ENCODE data around the gene SPART.
A peak's percentile ranks its signal among the peaks of the same experiment; 100 is the strongest.
"Not testable (repeated sequence)": the region's sequence is repeated elsewhere in the genome, so short reads cannot be mapped to it uniquely, and the experiment has no call there.

SPART gene

GRCh38 chr13:36352350-36352749 is 6.2 kb upstream of the SPART start:
- peak; percentile 23 for DNase-seq

- DNase-seq, result no peak
These were observed 1.5 kb upstream of the SPART start for GRCh38 chr13:36347531-36348210.

DNA sequence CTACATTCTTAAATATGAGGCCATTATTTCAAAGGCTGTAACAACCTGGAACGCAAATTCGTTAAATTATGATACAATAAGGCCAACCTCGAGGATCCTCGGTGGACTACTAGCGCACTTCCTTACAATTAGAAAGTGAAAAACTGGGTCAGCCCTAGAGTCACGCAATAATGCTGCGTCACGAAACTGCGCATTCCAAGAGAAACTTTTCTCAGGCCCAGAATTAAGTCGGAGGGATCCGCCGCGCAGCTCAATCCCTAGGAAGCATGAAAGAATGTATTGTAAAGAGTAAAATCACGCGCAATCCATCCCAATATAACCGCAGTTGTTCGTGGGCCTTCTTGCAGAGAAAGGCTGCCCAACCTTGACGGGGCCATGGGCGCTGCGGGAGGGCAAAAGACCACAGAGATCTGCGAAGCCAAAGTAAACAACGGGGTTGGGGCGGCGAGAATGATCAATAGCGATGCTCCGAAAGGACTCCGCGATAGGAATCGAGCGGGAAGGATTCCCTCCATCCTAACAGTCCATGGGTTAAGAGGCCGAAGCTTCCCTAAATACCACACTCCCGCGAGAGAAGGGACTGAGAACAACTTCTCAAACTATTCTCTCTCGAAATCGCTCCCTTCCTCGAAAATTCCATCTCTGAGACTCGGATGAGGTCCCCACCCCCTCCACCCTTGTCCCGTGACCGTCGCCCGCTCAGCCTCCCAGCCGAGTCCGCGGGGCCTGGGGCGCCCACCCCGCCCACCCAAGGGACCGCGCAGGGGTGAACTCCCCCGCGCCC is 564 bp downstream of the SPART start:
- peak; percentile 81 for DNase-seq

DNA sequence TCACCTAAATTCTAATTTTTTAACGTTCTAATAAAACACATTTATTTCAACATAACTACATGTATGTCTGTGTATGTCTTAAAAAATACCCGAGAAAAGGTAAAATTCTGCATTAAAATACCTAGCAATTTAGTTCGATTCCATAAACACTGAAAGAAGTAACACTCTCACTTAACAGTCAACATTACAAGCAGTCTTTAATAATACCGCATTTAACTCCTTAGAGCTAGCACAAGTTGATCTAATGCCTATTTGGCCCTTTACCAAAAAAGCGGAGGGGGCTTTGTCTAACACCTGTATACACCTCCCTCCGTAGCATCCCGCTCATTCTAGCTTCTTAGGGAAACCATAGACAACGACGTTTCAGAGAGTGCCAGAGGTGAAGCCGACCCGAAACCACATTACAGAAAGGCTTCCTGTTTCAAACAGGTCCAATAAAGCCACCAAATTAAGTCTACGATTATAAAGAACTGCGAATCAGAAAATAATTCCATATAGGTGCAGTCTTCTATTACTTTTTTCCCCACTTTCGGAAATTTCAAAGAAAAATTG is 1.2 kb downstream of the SPART start:
- DNase-seq, result no peak

GRCh38 chr13:36344173-36344572 is 2.0 kb downstream of the SPART start:
- DNase-seq, result peak; percentile 67

- DNase-seq, result no peak
These were observed 2.4 kb downstream of the SPART start for GRCh38 chr13:36343766-36344165.

- DNase-seq, result no peak
These were observed 3.5 kb downstream of the SPART start for GRCh38 chr13:36342715-36343114.

DNA sequence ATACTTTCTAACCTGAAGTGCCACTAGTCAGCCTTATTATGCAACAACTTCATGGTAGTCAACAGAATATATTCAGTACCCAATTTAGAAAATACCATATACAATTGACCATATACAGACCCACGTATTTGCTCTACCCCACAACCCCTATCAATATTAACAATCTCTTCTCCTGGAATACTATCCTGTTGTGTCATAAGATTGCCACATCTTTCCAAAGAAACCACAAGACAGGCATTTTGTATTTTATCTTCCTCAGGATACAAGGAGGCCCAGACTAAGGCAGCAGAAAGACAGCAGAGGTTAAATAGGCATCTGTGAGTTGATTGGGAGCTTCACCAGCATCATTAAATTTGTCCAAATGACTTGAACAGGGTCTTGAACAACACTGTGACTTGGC is 4.5 kb downstream of the SPART start:
- DNase-seq, result peak; percentile 66

DNA sequence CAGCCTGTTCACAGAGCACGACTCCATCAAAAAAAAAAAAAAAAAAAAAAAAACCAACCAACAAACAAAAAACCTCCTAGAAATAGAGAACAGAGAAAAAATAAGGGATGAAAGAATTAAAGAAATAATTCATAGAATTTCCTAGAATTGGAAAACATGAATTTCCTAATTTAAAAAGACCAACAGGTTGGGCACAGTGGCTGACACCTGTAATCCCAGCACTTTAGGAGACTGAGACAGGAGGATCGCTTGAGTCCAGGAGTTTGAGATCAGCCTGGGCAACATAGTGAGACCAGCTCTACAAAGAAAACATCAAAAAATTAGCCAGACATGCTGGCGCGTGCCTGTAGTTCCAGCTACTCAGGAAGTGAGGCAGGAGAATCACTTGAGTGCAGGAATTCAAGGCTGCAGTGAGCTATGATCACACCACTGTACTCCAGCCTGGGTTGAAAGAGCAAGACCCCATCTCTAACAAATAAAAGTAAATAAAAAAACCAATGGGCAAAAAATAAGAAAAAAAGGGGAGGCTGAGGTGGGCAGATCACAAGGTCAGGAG is 6.5 kb downstream of the SPART start:
- DNase-seq, result no peak

DNA sequence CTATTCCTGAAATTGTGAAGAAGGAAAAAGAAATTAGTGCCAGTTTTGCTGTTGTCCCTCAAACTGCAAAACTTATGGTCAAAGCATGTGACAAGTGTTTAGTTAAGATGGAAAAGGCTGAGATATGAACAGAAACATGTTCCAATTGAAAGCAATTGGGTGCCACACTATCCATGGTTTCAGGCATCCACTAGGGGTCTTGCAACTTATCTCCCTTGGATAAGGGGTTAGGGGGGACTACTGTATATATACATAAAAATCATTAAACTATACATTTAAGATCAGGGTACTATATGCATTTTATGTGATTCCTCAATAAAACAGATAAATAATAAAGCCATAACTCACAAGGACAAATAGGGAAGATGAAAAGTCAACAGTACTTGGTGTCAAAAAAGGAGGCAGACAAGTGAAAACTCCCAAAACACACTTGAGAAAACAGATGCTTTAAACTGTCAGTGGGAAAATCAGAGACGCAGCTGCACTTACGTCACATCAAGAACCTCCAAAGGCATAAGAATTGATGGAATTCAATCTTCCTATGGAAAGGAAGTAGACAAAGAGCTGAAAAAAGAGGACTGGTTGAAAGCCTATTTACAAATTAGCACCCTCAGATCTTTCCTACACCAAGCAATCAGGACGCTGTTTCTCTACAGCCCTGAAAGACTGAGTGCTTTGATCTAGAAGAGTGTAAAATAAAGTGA is 8.1 kb downstream of the SPART start:
- DNase-seq, result no peak

DNA sequence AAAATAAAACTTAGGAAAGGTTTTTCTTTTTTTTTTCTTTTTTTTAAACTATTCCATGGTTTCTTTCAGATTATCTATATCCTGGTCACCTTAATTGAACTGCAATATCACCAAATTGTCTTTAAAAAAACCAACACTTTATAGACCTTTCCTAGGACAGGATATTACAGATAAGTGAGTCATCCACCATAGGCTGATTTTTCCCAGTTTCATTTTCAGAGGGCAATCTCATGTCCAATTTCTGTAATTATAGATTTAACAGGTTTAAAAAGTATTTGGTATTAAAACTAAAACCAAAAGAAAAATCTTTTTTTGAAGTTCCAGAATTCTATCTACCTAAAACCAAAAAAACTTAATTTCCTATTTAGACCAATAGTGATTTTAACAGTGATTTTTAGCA is 13.2 kb downstream of the SPART start:
- DNase-seq, result peak; percentile 71

DNA sequence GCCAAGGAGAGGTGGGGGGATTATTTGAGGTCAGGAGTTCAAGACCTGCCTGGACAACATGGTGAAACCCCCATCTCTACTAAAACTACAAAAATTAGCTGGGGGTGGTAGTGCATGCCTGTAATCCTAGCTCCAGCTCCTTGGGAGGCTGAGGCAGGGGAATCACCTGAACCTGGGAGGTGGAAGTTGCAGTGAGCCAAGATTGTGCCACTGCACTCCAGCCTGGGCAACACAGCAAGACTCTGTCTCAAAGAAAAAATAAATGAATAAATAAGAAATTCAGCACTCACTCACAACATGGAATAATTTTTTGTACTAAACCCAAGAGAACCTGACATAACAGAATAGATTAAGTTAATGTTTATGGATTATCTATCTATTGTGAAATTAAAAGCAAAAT is 13.9 kb downstream of the SPART start:
- not testable (repeated sequence) for DNase-seq

DNA sequence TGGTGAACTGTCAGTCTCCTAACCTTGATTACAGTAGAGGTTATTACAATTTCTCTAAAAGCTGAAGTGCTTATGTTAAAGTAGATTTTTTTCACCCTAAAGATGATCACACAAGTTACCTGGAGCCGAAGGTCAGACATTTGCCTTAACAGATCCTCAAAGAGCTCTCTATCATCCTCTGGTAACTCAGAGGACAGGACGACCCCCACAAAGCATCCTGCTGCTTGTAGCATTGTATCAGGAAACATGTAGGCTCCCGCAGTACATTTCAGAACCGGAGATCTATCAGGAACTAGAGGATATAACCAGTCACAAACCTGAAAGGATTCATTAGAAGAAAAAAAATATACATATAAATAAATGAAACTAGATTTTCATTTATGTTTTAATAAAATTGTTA is 14.9 kb downstream of the SPART start:
- no peak for DNase-seq

- DNase-seq, result no peak
These were observed 16.8 kb downstream of the SPART start for GRCh38 chr13:36329361-36329760.

GRCh38 chr13:36328821-36329220 is 17.4 kb downstream of the SPART start:
- no peak for DNase-seq

DNA sequence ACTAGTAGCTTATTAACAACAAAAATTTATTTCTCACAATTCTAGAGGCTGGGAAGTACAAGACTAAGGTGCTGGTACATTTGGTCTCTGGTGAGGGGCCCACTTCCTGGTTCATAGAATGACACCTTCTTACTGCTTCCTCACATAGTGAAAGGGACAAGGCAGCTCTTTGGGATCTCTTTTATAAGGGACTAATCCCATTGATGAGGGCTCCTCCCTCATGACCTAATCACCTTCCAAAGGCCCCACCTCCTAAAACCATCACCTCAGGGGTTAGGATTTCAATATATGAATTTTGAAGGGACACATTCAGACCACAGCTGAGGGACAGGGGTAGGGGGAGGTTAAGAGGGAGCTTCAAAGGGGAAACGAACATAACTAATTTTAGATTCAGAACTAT is 20.3 kb downstream of the SPART start:
- no peak for DNase-seq

DNA sequence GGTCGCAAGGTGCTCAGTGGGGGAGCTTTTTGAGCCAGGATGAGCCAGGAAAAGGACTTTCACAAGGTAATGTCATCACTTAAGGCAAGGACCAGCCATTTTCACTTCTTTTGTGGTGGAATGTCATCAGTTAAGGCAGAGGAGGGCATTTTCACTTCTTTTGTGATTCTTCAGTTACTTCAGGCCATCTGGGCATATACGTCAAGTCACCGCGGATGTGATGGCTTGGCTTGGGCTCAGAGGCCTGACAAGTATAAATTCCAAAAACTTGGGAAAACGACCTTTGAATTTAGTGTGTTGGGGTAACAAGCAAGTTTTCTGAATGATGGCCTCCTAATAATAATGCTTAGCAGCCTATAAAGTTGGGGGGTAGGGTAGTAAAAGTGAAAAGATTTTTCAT is 21.3 kb downstream of the SPART start:
- not testable (repeated sequence) for DNase-seq

- DNase-seq, result no peak
These were observed 22.1 kb downstream of the SPART start for GRCh38 chr13:36323951-36324566.

- no peak for DNase-seq
These were observed 22.8 kb downstream of the SPART start for GRCh38 chr13:36323408-36323807.

GRCh38 chr13:36319793-36320192 is 26.4 kb downstream of the SPART start:
- not testable (repeated sequence) for DNase-seq

DNA sequence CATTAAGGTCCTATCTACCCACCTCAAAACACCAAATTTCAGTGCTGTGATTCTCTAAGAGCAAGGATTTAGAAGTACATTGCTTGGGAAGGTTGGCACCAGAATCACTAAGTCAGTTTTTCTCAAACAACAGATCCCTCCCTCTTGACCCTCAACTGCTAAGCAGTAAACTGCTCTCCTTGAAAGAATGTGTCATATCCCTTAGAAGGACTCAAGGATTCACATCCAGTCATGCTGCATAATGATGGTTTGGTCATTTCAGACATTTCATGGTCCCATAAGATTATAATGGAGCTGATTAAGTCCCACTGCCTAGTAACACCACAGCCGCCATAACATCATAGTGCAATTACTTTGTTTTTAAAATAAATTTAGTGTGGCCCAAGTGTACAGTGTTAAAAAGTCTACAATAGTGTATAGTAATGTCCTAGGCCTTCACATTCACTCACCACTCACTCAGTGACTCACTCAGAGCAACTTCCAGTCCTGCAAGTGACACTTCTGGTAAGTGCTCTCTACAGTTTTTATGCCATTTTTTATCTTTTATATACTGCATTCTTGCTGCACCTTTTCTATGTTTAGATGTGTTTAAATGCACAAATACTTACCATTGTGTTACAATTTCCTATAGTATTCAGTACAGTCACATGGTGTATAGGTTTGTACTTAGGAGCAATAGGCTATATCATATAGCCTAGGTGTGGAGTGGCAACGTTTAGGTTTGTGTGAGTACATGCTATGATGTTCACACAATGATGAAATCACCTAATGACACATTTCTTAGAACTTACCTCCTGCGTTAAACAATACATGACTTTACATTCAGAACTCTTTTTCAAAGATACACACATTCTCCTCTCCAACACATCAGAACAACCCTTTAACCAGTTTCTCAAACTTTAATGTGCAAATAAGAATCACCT is 32.9 kb downstream of the SPART start:
- no peak for DNase-seq

All from HCEC 1CT (cell line).